Measurements from ENCODE around the gene RNFT2.

The RNFT2 gene, protein sequence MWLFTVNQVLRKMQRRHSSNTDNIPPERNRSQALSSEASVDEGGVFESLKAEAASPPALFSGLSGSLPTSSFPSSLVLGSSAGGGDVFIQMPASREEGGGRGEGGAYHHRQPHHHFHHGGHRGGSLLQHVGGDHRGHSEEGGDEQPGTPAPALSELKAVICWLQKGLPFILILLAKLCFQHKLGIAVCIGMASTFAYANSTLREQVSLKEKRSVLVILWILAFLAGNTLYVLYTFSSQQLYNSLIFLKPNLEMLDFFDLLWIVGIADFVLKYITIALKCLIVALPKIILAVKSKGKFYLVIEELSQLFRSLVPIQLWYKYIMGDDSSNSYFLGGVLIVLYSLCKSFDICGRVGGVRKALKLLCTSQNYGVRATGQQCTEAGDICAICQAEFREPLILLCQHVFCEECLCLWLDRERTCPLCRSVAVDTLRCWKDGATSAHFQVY

GRCh38 chr12:116737774-116738657 is at the start of gene RNFT2, which contains the start of gene SPRING1:
TSS of gene RNFT2 (plus strand) at chr12:116738315. CDS start at chr12:116740498, 2,183 bp downstream.
TSS of gene SPRING1 (minus strand) at chr12:116738069. CDS start at chr12:116737900, 169 bp downstream.
- peak; percentile 99 for DNase-seq (ENCODE audit: low read depth)

DNA sequence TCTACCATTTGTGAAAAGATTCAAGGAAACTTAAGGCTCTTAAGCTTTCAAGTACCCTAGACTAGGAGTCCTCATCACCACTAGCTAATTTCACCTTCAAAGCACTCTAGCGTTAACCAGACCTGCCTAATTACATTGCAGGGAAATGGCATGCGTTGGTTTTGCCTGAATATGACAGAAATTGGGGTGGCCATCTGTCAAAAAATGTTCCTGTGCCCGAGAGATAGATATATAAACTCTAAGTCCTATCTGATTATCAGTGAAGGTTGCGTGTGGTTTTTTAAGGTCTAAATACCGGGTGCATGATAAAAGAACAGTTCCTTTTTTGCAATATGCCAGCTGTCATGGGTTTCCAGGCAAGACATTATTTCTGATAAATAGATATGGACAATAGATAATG is 48.6 kb upstream of the RNFT2 start:
- no peak for DNase-seq (ENCODE audit: low read depth)

DNA sequence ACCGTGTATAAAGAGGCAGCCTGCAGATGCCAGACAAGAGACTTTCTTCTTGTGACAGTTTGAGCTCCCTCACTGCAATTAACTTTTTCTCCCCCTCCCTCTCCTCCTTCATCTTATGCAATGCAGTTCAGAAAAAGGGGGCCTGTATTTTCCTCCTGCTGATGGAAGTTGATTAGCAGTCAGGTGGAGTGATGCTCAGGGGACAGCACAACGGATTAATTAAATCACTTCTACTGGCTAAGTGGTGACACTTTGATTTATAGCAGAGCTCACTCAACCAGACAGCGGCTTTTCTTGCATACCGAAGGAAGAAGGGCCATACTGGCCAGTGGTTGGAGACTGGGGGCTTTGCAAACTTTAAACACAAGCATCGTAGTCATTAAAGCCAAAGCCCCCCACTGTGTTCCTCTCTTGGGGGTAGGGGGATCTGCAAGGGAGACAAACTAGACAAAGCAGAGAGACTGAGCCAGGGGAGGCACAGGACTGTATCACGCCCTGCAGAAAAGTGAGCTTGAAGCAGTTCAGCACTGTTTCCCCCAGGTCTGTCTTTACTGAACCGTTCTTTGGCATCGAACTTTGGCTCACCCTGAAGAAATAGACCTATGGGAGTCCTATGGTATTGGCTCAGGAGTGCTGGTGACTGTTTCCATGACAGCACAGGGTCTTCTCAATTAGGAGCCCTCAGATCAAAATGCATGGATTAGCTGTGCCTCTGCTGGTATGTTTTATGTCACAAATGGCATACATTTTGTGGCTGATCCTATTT is 48.0 kb upstream of the RNFT2 start:
- DNase-seq (ENCODE audit: low read depth) = no peak

DNA sequence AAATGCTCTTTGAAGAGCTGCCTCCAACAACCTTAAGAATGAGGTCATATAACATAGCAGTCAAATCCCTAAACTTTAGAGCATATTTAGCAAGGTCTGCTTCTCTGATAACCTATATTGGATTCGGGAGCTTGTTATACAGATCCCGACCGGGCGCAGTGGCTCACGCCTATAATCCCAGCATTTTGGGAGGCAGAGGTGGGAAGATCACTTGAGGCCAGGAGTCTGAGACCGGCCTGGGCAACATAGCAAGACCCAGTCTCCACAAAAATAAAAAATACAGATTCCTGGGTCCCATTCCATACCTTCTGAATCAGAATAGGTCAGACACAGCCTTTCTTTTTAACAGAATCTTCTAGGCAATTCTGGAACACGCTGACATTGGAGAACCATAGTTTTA is 46.9 kb upstream of the RNFT2 start:
- DNase-seq (ENCODE audit: low read depth) = no peak

DNA sequence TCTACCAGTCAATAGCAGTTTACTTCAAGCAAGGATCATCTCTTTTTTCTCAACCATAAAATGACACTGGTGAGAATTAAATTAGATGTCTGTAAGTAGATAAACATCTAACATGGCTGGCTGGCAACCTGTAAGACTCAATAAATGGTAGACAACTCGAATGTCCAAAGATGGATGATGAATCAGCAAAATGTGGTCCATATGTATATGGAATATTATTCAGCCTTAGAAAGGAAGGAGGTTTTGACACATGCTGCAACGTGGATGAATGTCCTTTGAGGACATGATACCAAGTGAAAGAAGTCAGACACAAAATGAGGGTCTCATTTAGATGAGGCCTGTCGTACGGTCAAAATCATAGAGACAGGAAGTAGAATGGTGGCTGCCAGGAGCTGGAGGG is 46.5 kb upstream of the RNFT2 start:
- DNase-seq (ENCODE audit: low read depth) = no peak

- no peak for DNase-seq (ENCODE audit: low read depth)
Measured at GRCh38 chr12:116692605-116693004, 45.5 kb upstream of the RNFT2 start.

DNA sequence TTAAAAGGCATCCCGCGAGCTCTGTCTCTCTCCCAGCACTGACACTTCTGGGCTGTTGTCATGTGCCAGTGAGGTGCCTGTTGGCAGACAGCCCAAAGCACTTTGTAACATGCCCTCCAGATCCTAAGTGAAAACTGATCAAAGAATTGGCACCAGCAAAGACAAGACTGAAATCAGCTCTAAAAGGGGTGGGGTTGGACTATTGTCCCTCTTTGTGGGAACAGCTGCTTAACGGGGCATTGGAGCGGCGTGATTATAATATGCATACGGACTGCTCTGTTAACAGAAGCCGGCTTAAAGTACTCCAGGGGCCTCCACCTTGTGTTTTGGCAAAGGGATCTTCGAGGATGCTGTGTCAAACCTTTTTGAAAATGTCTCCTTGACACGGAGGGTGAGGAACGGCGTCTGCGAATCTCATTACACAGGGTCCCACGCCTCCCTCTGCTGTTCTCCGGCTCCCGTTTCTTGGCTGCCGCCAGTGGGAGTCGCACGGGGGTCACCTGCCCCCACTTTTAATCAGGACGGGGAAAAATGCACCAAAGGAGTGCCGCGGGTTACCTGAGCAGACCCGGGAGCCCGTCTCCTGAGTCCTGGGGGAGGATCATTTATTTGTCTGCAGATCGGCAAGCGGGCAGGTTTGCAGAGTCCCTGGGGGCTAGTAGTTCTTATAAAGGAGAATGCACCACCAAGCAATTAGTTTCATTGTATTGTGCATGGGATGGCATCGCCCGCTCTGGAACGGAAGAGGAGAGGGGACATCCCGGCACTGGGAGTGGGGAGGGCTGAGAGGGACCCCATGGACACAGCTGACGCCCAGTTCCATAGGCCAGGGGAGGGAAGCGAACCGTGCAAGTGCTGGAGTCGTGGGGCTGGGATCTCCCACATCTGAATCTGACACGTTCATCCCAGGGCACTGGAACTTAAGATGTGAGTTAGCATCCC is 44.6 kb upstream of the RNFT2 start:
- no peak for DNase-seq (ENCODE audit: low read depth)

- no peak for DNase-seq (ENCODE audit: low read depth)
Measured at GRCh38 chr12:116694653-116695463, 43.3 kb upstream of the RNFT2 start.

DNA sequence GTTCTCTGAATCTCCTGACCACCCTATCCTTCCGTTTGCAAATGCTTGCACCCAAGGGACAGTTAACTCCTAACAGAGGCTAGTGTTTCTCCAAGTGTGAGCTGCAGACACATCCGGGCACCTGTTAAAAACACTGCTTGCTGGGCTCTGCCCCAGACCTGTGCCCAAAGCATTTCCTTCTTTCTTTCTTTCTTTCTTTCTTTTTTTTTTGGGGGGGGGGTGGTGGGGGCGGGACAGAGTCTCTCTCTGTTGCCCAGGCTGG is 42.7 kb upstream of the RNFT2 start:
- DNase-seq (ENCODE audit: low read depth) = no peak

- no peak for DNase-seq (ENCODE audit: low read depth)
Measured at GRCh38 chr12:116697305-116697704, 40.8 kb upstream of the RNFT2 start.

DNA sequence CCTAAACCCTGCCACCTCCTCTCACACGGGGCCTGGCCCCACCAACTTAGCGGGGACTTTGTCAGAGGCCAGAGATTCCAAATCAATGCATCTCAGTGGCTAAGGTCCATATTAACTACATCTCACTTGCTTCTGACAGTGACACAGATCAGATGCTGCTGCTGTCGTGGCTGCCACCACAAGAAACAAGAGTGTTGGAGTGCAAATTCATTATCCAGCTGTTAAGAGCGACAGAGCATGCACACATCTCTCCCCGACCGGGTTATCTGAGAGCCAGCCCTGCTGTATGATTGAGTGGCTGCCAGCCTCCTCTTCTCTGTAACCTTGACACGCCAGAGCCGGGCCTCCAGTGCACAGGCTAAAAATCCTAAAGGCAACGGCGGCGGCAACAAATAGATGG is 40.4 kb upstream of the RNFT2 start:
- no peak for DNase-seq (ENCODE audit: low read depth)

DNA sequence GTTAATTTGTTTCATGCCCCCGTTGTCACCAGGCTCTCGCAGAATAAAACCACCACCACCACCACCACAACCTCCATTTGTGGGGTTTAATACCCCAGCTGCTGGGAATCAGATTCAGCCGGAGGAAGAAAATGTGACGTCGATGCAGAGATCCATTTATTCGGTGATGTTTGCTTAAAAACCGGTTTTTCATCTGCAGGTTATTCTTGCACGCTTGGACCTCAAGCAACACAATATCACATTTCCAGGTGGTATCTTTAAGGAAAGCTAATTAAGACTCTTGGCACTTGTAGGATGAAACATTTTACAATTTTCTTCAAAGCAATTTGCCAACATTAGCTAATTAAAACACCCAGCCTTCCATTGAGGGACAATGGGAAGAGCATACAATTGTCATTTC is 40.0 kb upstream of the RNFT2 start:
- no peak for DNase-seq (ENCODE audit: low read depth)

GRCh38 chr12:116698554-116699075 is 39.5 kb upstream of the RNFT2 start:
- DNase-seq (ENCODE audit: low read depth) = no peak

- DNase-seq (ENCODE audit: low read depth) = no peak
Measured at GRCh38 chr12:116700066-116700465, 38.0 kb upstream of the RNFT2 start.

- no peak for DNase-seq (ENCODE audit: low read depth)
Measured at GRCh38 chr12:116701432-116701831, 36.7 kb upstream of the RNFT2 start.

DNA sequence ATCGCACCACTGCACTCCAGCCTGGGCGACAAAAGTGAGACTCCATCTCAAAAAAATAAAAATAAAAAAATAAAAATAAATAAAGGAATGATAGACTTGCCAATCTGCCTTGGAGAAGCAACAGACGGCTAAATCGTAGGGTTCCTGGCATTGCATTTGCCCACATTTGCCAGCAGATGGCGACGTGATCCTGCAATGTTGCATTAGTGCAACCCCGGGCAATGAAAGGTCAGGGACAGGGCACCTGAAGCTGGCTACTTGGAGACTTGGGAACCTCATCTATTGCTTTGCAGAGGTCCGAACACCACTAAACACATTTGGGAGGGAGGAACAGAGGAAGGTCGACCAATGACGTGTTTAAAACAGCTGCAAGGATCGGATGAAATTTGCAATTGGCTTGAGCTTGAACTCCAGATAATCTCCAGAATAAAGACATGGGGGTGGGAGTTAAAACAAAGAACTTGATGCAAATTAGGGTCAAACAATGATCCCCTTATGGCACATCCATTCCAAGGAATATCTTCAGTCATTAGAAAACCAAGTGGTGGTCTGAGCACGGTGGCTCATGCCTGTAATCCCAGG is 34.8 kb upstream of the RNFT2 start:
- peak; percentile 47 for DNase-seq (ENCODE audit: low read depth)

- no peak for DNase-seq (ENCODE audit: low read depth)
Measured at GRCh38 chr12:116707751-116708150, 30.4 kb upstream of the RNFT2 start.

DNA sequence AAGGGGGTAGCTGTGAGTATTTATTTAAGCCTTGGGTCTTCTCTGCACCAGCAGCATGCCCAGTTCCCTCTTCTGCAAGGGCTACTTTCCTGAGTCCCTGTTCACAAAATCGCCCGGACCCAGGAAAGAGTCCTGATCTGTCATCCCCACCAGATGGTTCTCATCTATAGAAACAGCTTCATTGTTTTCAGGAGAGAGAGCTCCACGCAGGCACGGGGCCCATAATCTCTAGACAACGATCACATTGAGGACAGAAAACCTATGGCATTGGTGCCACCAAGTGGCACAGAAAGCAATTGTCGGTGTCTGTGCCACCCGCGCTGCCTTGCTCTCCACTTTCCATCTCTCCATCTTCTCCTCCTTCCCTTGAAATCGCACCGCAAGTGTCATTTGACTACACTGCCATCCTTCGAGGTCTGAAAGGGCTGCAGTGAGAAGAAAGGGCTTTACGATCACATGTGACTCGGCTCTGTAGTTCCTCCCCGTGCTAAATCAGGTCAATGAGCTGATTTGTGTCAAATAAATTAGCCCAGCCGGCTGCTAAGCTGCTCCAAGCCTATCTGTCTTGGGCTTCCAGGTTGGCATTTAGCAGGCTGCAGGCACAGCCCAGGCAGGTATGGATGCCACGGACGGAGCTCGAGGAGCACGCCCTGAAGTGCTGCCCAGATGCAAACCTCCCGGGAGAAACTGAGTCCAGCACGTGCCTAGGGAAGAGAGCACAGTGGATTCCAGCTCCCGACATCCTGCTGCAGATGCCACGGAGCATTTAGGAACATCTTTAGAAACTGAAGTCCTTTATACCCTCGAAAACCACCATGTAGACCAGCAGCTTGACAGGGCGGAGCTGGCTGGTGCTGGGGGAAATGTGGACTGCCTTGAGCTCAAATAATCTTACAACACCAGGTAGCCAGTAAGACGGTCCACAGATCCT is 29.0 kb upstream of the RNFT2 start:
- peak; percentile 15 for DNase-seq (ENCODE audit: low read depth)

- no peak for DNase-seq (ENCODE audit: low read depth)
Measured at GRCh38 chr12:116709768-116710167, 28.3 kb upstream of the RNFT2 start.
